NB4 (cell line): ENCODE results near the gene IGFBP3.

Source experiments
- DNase-seq: peaks from one replicate; pipeline ENCODE4 v3.0.0; 2010; ENCODE audit warnings: low read depth
- H3K4me3 ChIP-seq: one replicate; pipeline ENCODE4 v1.5.1; 2011; ENCODE audit warnings: mild to moderate bottlenecking, low read depth, low read length, moderate library complexity
- CTCF ChIP-seq: IDR thresholded peaks from one replicate; pipeline ENCODE4 v1.5.1; 2012; ENCODE audit warnings: low read depth, low read length
- MAX ChIP-seq: IDR thresholded peaks from 2 replicates; pipeline ENCODE4 v1.6.1; 2011; ENCODE audit warnings: low read depth, low read length
- MYC ChIP-seq: IDR thresholded peaks from 2 replicates; pipeline ENCODE4 v1.6.1; 2011; ENCODE audit warnings: low read depth, low read length
- POLR2A ChIP-seq: IDR thresholded peaks from 2 replicates; pipeline ENCODE4 v1.6.1; 2011; ENCODE audit warnings: mild to moderate bottlenecking; ENCODE audit not compliant: insufficient read length; ENCODE audit errors: extremely low read depth

The IGFBP3 gene

GRCh38 chr7:45897042-45897690, 23.9 kb downstream of the IGFBP3 start:
- no peak for DNase-seq
- no peak for TF ChIP-seq MAX
- no peak for TF ChIP-seq CTCF
- no peak for TF ChIP-seq MYC
- no peak for TF ChIP-seq POLR2A
- H3K4me3 ChIP-seq, result no peak overlapping the region

DNA sequence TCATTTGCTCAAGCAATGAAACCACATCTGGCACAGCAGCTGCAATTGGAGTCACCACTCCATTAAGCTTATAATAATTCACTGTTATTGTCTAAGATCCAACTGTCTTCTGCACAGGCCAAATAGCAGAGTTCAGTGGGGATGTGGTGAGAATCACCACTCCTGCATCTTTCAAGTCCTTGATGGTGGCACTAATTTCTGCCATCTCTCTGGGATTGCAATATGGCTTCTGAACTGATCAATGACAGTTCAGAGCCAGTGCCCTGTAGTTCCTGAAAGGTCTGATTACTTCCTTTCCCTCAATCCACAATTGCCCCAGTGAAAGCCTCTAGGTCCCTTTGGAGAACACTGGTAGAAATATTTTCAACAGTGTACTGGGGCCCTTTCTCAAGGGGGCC, 26.4 kb downstream of the IGFBP3 start:
- no peak for DNase-seq
- no peak for TF ChIP-seq CTCF
- H3K4me3 ChIP-seq, result no peak overlapping the region

DNA sequence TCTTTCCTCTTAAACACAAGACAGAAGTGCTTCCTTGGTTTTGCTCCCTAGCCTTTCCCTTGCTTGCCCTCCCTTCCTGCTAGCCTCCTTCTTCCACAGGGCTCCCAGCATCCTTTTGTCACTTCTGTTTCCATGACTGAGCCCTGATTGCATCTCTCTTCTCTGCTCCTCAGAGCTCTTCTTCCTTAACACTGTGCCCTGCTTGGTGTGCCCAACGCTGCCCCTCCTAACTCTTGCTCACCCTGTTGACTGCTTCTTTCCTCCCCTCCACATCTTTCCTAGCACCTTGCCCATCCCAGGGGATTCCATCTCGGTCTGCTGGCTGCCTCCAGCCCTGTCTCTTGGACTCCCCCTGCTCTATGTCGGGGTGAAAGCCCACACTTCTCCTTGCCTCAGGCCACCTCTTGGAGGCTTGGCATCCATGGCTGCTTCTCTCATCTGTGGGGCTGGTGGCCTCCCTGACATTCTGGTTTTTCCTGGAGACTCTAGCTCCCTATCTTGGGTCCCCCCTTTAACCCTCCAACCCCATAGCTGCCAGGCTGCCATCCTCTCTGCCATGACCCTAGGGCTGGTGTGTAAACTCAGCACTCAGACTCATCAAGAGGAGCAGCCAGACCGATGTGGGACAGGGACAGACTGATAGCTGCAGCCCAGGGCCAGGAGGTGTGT, 26.9 kb downstream of the IGFBP3 start:
- TF ChIP-seq POLR2A, result no peak
- TF ChIP-seq CTCF, result no peak
- TF ChIP-seq MYC, result no peak
- no peak for TF ChIP-seq MAX
- H3K4me3 ChIP-seq, result no peak overlapping the region
- DNase-seq, result no peak

GRCh38 chr7:45893374-45893995, 27.6 kb downstream of the IGFBP3 start:
- no peak for DNase-seq
- no peak overlapping the region for H3K4me3 ChIP-seq
- TF ChIP-seq POLR2A (no peak), MAX (no peak), CTCF (no peak), MYC (no peak)

DNA sequence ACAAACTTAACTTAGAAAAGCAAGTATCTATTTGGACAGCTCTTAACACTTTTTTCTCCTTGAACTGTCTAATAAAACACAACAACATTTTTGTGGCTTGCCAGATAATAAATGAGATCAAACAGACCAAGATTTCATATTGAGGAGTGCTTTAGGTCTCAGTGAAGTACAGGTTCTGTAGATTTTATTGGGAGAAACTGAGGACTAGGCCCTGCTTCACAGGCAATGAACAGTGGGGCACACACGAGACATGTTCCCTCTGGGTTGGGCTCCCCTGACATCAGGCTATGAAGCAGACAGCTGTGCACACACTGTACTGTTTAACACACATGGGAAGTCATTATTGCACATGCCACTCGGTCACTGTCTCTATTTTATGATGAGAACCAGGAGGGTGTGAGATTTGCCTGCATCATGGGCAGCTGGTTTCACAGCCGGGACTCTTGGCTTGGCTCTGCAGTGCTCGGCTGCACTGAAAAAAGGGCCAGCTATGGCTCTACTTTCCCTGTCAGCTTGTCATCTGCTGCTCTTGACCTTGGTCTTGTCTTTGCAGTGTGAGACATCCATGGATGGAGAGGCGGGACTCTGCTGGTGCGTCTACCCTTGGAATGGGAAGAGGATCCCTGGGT, 28.6 kb downstream of the IGFBP3 start:
- no peak for DNase-seq
- TF ChIP-seq POLR2A, result no peak
- no peak for TF ChIP-seq CTCF
- TF ChIP-seq MYC, result no peak
- TF ChIP-seq MAX, result no peak

More for the DNA sequence above, 28.6 kb downstream of the IGFBP3 start:
- no peak overlapping the region for H3K4me3 ChIP-seq
